ENCODE data around the gene KIF1A.

Gene KIF1A

GRCh38 chr2:240821429-240821778 is 1.4 kb upstream of the KIF1A start:
- DNase-seq (ENCODE audit: low read depth, low spot score), result no peak
- POLR2A ChIA-PET, result no interaction called here
- H3K4me3 ChIP-seq (ENCODE audit: low read depth, low read length), result no peak overlapping the region
- CTCF ChIA-PET, result interaction anchor here (1.1 to 1.3 kb wide), 3 partner anchors 11 to 28 kb away, joined by 3 to 6 read pairs (median 4); no protein-coding TSS in a partner anchor
- TF ChIP-seq, protein P1, sequence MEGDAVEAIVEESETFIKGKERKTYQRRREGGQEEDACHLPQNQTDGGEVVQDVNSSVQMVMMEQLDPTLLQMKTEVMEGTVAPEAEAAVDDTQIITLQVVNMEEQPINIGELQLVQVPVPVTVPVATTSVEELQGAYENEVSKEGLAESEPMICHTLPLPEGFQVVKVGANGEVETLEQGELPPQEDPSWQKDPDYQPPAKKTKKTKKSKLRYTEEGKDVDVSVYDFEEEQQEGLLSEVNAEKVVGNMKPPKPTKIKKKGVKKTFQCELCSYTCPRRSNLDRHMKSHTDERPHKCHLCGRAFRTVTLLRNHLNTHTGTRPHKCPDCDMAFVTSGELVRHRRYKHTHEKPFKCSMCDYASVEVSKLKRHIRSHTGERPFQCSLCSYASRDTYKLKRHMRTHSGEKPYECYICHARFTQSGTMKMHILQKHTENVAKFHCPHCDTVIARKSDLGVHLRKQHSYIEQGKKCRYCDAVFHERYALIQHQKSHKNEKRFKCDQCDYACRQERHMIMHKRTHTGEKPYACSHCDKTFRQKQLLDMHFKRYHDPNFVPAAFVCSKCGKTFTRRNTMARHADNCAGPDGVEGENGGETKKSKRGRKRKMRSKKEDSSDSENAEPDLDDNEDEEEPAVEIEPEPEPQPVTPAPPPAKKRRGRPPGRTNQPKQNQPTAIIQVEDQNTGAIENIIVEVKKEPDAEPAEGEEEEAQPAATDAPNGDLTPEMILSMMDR (IDR thresholded peaks at IDR 0.05; ENCODE audit: insufficient read depth, low read length, missing control alignments), result no peak

DNA sequence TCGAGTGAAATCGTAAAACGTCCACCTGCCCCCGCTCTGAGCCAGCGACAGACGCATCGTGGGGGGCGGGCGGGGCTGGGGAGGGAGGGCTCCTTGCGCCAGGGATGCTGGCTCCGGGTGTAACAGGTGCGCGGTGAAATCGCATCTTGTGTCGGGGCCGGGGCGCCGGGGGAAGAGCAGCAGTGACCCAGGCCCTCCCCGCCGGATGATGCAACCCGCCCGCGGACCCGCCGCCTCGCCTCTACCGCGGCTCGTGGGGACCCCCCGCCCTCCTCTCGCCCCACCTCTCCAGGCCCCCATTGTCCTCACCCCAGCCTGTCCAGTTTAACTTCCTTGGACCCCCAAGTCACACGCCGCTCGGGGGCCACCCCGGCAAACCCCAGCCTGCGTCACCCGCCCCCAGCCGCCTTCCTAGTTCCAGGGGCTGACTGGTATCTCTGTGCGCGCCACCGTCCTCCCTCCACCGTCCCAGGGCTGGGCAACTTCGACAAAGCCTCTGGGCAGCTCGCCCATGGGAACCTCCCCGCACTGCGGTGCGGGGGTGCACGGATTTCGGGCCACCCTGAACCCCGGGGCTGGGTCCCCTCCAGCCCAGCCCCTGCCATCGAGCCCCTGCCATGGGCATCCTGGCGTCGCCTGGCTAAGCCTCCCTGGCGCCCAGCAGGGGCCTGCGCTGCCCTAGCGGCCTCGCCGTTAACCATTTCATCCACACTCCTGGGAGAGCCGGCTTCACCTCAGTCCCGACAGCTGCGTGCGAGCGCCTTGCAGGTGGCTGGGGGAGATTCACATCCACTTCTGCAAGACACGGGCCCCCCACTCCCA is 799 bp upstream of the KIF1A start:
- POLR2A ChIA-PET, result no interaction called here

GRCh38 chr2:240819126-240819857 is 727 bp downstream of the KIF1A start:
- ChIA-PET CTCF (no interaction called here), POLR2A (interaction anchor here (0.5 kb wide), 1 partner anchor 475 kb away, joined by 3 read pairs; no protein-coding TSS in a partner anchor)
- H3K4me3 ChIP-seq (ENCODE audit: low read depth, low read length), result no peak overlapping the region
- TF ChIP-seq, protein P1 (IDR thresholded peaks at IDR 0.05; ENCODE audit: insufficient read depth, low read length, missing control alignments), result no peak
- no peak for DNase-seq (ENCODE audit: low read depth, low spot score)

More for the DNA sequence above, 799 bp upstream of the KIF1A start:
- TF ChIP-seq, protein P1 (IDR thresholded peaks at IDR 0.05; ENCODE audit: insufficient read depth, low read length, missing control alignments), result no peak
- no peak overlapping the region for H3K4me3 ChIP-seq (ENCODE audit: low read depth, low read length)
- DNase-seq (ENCODE audit: low read depth, low spot score), result no peak
- CTCF ChIA-PET, result interaction anchor here (1.3 kb wide), 1 partner anchor 29 kb away, joined by 4 read pairs; no protein-coding TSS in a partner anchor

- TF ChIP-seq, protein P1 (IDR thresholded peaks at IDR 0.05; ENCODE audit: insufficient read depth, low read length, missing control alignments), result no peak
- no peak for DNase-seq (ENCODE audit: low read depth, low spot score)
- H3K4me3 ChIP-seq (ENCODE audit: low read depth, low read length), result no peak overlapping the region
- ChIA-PET CTCF (interaction anchor here (1.3 kb wide), 1 partner anchor 22 kb away, joined by 3 read pairs; no protein-coding TSS in a partner anchor), POLR2A (interaction anchor here (0.5 kb wide), 1 partner anchor 475 kb away, joined by 3 read pairs; no protein-coding TSS in a partner anchor)
Measured at GRCh38 chr2:240818293-240819125, 1.5 kb downstream of the KIF1A start.

DNA sequence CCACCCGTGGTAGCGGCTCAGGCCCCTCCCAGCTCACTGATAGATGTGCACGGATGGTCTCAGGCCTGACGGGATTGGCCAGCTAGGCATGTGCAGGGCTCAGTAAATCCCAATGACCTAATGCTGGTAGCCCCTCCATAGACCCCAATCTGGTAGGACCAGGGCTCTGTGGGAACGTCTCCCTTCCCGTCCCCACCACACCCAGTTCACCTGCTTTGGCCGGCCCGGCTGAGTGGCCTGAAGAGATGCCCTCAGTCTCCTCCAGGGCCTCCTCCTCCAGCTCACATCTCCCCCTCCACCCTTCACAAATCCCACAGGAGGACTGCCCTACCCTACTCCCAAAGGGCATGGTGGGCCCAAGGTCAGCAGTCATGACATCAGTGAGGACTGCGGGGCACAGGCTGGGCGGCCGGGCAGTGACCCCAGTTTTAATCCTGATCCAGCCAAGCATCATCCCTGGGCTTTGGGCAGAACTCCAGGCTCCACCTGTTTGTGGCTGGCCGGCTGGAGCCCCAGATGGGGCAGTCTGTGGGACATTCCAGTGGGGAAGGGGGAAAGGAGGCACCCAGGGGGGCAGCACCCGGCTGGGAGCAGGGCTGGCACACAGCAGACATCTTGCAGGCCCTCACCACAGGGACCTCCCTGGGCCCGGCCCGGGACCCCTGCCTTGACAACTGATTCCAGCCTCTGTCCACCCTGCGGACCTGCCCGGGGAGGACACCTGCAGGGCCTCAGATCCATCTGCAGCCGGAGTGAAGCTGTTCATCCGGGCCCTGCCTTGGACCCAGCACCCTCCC is 2.3 kb downstream of the KIF1A start:
- ChIA-PET POLR2A (no interaction called here), CTCF (interaction anchor here (1.3 kb wide), 1 partner anchor 23 kb away, joined by 3 read pairs; no protein-coding TSS in a partner anchor)
- no peak overlapping the region for H3K4me3 ChIP-seq (ENCODE audit: low read depth, low read length)
- DNase-seq (ENCODE audit: low read depth, low spot score), result no peak
- TF ChIP-seq, protein P1 (IDR thresholded peaks at IDR 0.05; ENCODE audit: insufficient read depth, low read length, missing control alignments), result no peak
